Mucosa of descending colon (tissue), 3 donors: Measurements from ENCODE around the gene WDTC1. TPM values are rescaled to one million over a fixed set of nuclear protein-coding genes. Genes with fewer than 3 reads are reported as not detected.
A peak's percentile ranks its signal among the peaks of the same experiment; 100 is the strongest.

Experiments
- ATAC-seq: fragments of 200-7000 bp; cut with Tn5 transposase; one replicate; pipeline ENCODE4 v1.9.1; 2020; ENCODE audit warnings: mild to moderate bottlenecking, moderate library complexity
- DNase-seq, 3 donors: peaks; one replicate each; pipeline ENCODE4 v3.0.0-alpha.2; 2020
- H3K36me3 ChIP-seq: fragments of 200-600 bp; one replicate; pipeline ENCODE4 v1.8.0; 2021; ENCODE audit warnings: low read depth, mild to moderate bottlenecking
- H3K4me1 ChIP-seq: fragments of 200-600 bp; one replicate; pipeline ENCODE4 v1.8.0; 2021; ENCODE audit warnings: low read depth, mild to moderate bottlenecking
- H3K4me3 ChIP-seq: fragments of 200-600 bp; one replicate; pipeline ENCODE4 v1.8.0; 2021; ENCODE audit warnings: mild to moderate bottlenecking
- H3K9me3 ChIP-seq: fragments of 200-600 bp; one replicate; pipeline ENCODE4 v1.8.0; 2021; ENCODE audit warnings: mild to moderate bottlenecking
- intact Hi-C, 2 donors: fragments of 100-400 bp; cut with DNase I in 1 of 2; cut with micrococcal nuclease in 1 of 2; formaldehyde crosslinking; loops; one replicate each; pipeline versions ENCODE4 v1.11.0 to v1.11.1; 2022; cut with DNase I, micrococcal nuclease
- total RNA-seq, 3 donors: library from RNA; stranded (reverse); fragmentation: NEBNext Ultra II Directional in 2 of 3; extraction: Animal tissue kit (Norgen Biotek cat#: 25700) in 2 of 3; gene quantifications; one replicate each; pipeline versions ENCODE4 v1.2.1 to v1.2.4, GENCODE V29; 2021 to 2023
- TF ChIP-seq, protein P1 (sequence below): fragments of 200-600 bp; IDR thresholded peaks from one replicate; pipeline ENCODE4 v1.8.0; 2022; ENCODE audit warnings: antibody characterized with exemption, mild to moderate bottlenecking
- donor health status: DM: no; HTN: no; CAD: no; lungs with moderate emphysema.
- donor health status: DM: no; HTN: no; CAD: no.
- donor health status: DM: no; HTN: yes; CAD: no.

The WDTC1 gene
- total RNA-seq, 3 donors from 2014 or later = 35.2 to 56.4 (median 45.5) TPM

DNA sequence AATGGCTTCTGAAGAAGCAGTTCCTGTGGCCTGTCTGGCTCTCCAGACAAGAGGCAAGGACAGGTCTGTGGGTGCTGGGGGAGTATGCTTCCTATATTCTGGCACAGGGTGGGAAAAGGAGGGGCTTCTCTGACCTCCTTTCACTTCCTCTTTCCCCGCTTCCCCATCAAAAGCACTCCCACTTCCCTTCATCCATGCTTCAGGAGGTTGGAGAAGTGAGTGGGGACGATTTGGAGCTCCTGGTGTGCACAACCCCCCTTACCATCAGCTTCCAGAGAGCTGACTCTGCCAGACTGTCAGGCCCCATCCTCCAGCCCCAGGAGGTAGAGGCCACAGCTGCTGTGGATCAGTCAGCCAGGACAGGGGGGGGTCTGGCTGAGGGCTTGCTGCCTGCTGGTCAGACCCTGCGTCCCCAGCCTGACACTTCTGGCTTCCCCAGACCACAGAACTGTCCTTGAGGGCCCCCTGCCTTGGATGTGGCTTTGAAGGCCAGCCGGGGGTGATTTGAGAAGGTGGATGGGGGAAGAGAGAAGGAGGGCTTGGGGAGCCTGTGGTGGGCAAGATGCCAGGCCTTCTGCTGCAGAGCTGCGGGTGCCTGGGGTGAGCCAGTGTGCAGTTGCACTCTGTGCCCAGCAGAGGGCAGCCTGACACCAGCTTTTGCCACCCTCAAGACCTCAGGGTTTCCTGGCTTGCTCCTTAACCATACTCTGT is 66.1 kb downstream of the WDTC1 start:
- no peak overlapping the region for H3K4me3 ChIP-seq
- no peaks in the 10 kb centered on the region for H3K36me3 ChIP-seq
- TF ChIP-seq, protein P1, sequence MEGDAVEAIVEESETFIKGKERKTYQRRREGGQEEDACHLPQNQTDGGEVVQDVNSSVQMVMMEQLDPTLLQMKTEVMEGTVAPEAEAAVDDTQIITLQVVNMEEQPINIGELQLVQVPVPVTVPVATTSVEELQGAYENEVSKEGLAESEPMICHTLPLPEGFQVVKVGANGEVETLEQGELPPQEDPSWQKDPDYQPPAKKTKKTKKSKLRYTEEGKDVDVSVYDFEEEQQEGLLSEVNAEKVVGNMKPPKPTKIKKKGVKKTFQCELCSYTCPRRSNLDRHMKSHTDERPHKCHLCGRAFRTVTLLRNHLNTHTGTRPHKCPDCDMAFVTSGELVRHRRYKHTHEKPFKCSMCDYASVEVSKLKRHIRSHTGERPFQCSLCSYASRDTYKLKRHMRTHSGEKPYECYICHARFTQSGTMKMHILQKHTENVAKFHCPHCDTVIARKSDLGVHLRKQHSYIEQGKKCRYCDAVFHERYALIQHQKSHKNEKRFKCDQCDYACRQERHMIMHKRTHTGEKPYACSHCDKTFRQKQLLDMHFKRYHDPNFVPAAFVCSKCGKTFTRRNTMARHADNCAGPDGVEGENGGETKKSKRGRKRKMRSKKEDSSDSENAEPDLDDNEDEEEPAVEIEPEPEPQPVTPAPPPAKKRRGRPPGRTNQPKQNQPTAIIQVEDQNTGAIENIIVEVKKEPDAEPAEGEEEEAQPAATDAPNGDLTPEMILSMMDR = peak; percentile 99
- DNase-seq = peak; percentile 82 to 89 (median 84)
- intact Hi-C loops = loop anchor here (5.0 kb wide), 2 partner anchors 87 to 92 kb away; partner anchors contain the start of gene GPR3 (in 1 of the 2)
- no peaks in the 10 kb centered on the region for H3K9me3 ChIP-seq
- peak; percentile 93 for ATAC-seq
- H3K4me1 ChIP-seq = peaks cover 3% of the 10 kb centered on the region

DNA sequence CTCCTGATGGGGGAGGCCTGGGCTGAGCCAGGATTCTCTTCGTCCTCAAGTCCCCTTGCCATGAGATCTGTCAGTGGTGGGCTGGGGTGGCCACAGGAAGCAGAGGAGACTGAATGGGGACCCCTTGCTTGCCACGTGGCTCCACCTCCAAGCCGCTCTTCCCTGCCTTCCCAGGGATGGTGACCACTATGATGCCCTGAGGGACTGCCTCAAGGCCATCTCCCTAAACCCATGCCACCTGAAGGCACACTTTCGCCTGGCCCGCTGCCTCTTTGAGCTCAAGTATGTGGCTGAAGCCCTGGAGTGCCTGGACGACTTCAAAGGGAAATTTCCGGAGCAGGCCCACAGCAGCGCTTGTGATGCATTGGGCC is 66.6 kb downstream of the WDTC1 start:
- ATAC-seq (no peak), DNase-seq (no peak)
- TF ChIP-seq, protein P1 = no peak
- no peaks in the 10 kb centered on the region for H3K36me3 ChIP-seq
- no peaks in the 10 kb centered on the region for H3K9me3 ChIP-seq
- intact Hi-C loops = loop anchor here (5.0 kb wide), 2 partner anchors 86 to 91 kb away; partner anchors contain the start of gene GPR3 (in 1 of the 2)
- peaks cover 3% of the 10 kb centered on the region for H3K4me1 ChIP-seq
- H3K4me3 ChIP-seq = no peak overlapping the region

DNA sequence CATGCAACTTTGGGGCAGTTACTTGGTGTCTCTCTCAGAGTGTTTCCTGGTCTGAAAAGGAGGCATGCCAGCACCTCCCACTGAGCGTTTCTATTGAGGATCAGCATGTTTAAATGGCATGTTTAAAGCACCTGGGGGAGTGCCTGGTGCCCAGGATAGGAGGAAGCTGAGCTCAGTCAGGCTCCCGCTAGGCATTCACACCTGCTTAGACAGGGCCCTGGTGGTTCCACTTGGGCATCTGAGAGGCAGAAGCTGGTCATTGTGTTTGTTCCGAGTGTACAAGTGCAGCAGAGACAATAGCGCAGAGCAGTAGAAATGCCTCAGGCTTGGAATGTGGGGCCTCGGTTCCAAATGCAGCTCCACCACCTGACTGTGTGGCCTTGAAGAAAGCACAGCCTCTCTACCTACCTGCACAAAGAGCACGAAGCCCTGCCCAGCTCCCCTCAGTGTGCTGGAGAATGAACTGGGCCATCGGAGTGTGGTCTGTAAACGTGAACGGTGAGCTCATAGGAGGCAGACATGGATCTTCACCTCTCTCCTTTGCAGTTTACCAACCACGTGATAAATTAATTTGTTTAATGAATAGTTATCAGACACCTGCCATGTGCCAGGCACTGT is 67.3 kb downstream of the WDTC1 start:
- peaks cover 3% of the 10 kb centered on the region for H3K4me1 ChIP-seq
- no peaks in the 10 kb centered on the region for H3K9me3 ChIP-seq
- DNase-seq (no peak), ATAC-seq (no peak)
- TF ChIP-seq, protein P1 = no peak
- no peak overlapping the region for H3K4me3 ChIP-seq
- H3K36me3 ChIP-seq = no peaks in the 10 kb centered on the region
- intact Hi-C loops = loop anchor here (5.0 kb wide), 2 partner anchors 86 to 91 kb away; partner anchors contain the start of gene GPR3 (in 1 of the 2)

DNA sequence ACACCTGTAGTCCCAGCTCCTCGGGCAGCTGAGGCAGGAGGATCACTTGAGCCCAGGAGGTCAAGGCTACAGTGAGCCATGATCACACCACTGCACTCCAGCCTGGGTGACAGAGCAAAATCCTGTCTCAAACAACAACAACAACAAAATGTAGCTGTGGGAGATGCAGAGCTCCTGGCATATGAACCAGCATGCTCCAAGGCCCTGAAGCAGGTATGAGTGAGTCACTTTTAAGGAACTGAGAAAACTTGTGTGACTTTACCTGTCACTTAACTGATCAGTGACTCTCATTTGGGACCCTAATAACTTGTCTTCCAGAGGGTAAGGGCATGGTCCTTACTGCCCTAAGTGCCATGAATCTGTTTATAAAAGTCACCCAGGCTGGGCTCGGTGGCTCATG is 68.2 kb downstream of the WDTC1 start:
- intact Hi-C loops = loop anchor here (5.0 kb wide), 2 partner anchors 85 to 90 kb away; partner anchors contain the start of gene GPR3 (in 1 of the 2)
- H3K4me3 ChIP-seq = no peak overlapping the region
- no peaks in the 10 kb centered on the region for H3K36me3 ChIP-seq
- DNase-seq (no peak), ATAC-seq (no peak)
- peaks cover 3% of the 10 kb centered on the region for H3K4me1 ChIP-seq
- TF ChIP-seq, protein P1 = no peak
- no peaks in the 10 kb centered on the region for H3K9me3 ChIP-seq

DNA sequence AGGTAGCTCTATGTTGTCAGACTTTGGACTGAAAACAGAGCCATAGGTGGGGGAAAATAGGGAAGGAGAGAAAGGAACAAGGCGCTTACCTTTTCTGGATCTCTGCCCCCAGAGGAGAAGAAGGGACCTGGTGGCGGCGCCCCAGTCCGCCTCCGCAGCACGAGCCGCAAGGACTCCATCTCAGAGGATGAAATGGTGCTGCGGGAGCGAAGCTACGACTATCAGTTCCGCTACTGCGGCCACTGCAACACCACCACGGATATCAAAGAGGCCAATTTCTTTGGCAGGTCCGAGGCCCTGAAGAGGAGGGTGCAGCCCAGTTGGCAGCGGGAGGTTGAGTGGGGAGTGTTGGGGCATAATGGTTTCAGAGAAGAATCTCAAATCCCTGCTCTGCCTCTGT is 69.1 kb downstream of the WDTC1 start:
- intact Hi-C loops = loop anchor here (5.0 kb wide), 2 partner anchors 84 to 89 kb away; partner anchors contain the start of gene GPR3 (in 1 of the 2)
- no peak for DNase-seq
- Histone ChIP-seq H3K4me3 (no peak overlapping the region), H3K36me3 (no peaks in the 10 kb centered on the region), H3K9me3 (no peaks in the 10 kb centered on the region), H3K4me1 (peaks cover 3% of the 10 kb centered on the region)
- ATAC-seq = no peak
- TF ChIP-seq, protein P1 = no peak
